SK-N-SH (cell line): ENCODE data around the gene MAML3. TPM values are rescaled to one million over a fixed set of nuclear protein-coding genes. Genes with fewer than 3 reads are reported as not detected.

Source experiments
- CTCF ChIA-PET: fragments of 300-600, 350-600 bp; formaldehyde crosslinking; extraction: SDS; loops from one replicate; lab custom pipeline; 2021; lab: Yijun Ruan, JAX
- POLR2A ChIA-PET: fragments of 350-600 bp; sonication (Branson Sonifier 250); formaldehyde crosslinking; extraction: SDS; loops from one replicate; lab custom pipeline; 2020; ENCODE audit warnings: antibody characterized with exemption, inconsistent platforms; lab: Yijun Ruan, JAX
- DNase-seq: peaks from one replicate; pipeline ENCODE4 v3.0.0; 2012
- H2AFZ ChIP-seq: fragments of 200-600 bp; sonication (generic); 2 replicates; pipeline ENCODE4 v1.8.1; 2016; ENCODE audit warnings: antibody characterized with exemption, mild to moderate bottlenecking, low read depth
- H3F3A ChIP-seq: fragments of 200-600 bp; sonication (generic); replicated peaks from 2 replicates; pipeline ENCODE3; 2016; ENCODE audit warnings: antibody characterized with exemption, mild to moderate bottlenecking; ENCODE audit not compliant: insufficient read depth
- H3K27ac ChIP-seq, 2 experiments: fragments of 200-500 bp in 1 of 2; fragments of 200-600 bp in 1 of 2; sonication (Bioruptor generic) in 1 of 2; sonication (generic), shearing (Covaris generic) in 1 of 2; 2 replicates each; pipeline versions ENCODE4 v1.5.1 to v1.6.1; 2014 to 2016; ENCODE audit warnings: low read depth in 2 of 2, inconsistent platforms in 1 of 2, low read length in 1 of 2, mild to moderate bottlenecking in 1 of 2, mixed read lengths in 1 of 2
- H3K27me3 ChIP-seq: fragments of 200-600 bp; sonication (generic), shearing (Covaris generic); 2 replicates; pipeline ENCODE4 v1.6.1; 2016; ENCODE audit warnings: mixed run types; ENCODE audit not compliant: insufficient read depth
- H3K36me3 ChIP-seq, 2 experiments: fragments of 200-500 bp in 1 of 2; fragments of 200-600 bp in 1 of 2; sonication (Bioruptor generic) in 1 of 2; sonication (generic) in 1 of 2; replicated peaks in 1 of 2; 2 replicates each; pipeline versions ENCODE3 to v1.5.1; 2014 to 2016; ENCODE audit warnings: low read length in 1 of 2, mild to moderate bottlenecking in 1 of 2; ENCODE audit not compliant: insufficient read depth in 2 of 2, control insufficient read depth in 1 of 2
- H3K4me1 ChIP-seq, 2 experiments: fragments of 200-500 bp in 1 of 2; fragments of 200-600 bp in 1 of 2; sonication (Bioruptor generic) in 1 of 2; sonication (generic), shearing (Covaris generic) in 1 of 2; 2 replicates each; pipeline versions ENCODE4 v1.5.1 to v1.6.1; 2014 to 2016; ENCODE audit warnings: low read depth in 1 of 2, low read length in 1 of 2, mixed run types in 1 of 2; ENCODE audit not compliant: insufficient read depth in 2 of 2, control insufficient read depth in 1 of 2
- H3K4me2 ChIP-seq: fragments of 200-600 bp; sonication (generic), shearing (Covaris generic); 2 replicates; pipeline ENCODE4 v1.6.1; 2017; ENCODE audit warnings: mixed run types
- H3K4me3 ChIP-seq, 2 experiments: fragments of 200-500 bp in 1 of 2; fragments of 200-600 bp in 1 of 2; sonication (Bioruptor generic) in 1 of 2; sonication (generic), shearing (Covaris generic) in 1 of 2; 2 replicates each; pipeline versions ENCODE4 v1.5.1 to v1.8.1; 2014 to 2016; ENCODE audit warnings: low read depth in 2 of 2, inconsistent platforms in 1 of 2, low read length in 1 of 2, mild to moderate bottlenecking in 1 of 2, mixed read lengths in 1 of 2, moderate library complexity in 1 of 2
- H3K79me2 ChIP-seq: fragments of 200-600 bp; sonication (generic); 2 replicates; pipeline ENCODE4 v1.8.1; 2017; ENCODE audit warnings: mild to moderate bottlenecking; ENCODE audit not compliant: insufficient read depth
- H3K9ac ChIP-seq: fragments of 200-600 bp; sonication (generic); 2 replicates; pipeline ENCODE4 v1.6.1; 2017; ENCODE audit warnings: mixed run types
- H3K9me2 ChIP-seq: fragments of 200-600 bp; sonication (generic); 2 replicates; pipeline ENCODE4 v1.6.1; 2017; ENCODE audit warnings: mixed run types
- H3K9me3 ChIP-seq: fragments of 200-600 bp; sonication (generic); 2 replicates; pipeline ENCODE4 v1.6.1; 2017; ENCODE audit warnings: mixed run types, mild to moderate bottlenecking, moderate library complexity
- H4K20me1 ChIP-seq: fragments of 200-600 bp; sonication (generic); 2 replicates; pipeline ENCODE4 v1.6.1; 2017; ENCODE audit warnings: mild to moderate bottlenecking, mixed run types; ENCODE audit not compliant: insufficient read depth
- CHD2 ChIP-seq: fragments of 150-350 bp; IDR thresholded peaks from 2 replicates; pipeline ENCODE4 v1.6.1; 2018; ENCODE audit warnings: low read length; ENCODE audit not compliant: partially characterized antibody
- ELF1 ChIP-seq: IDR thresholded peaks from 2 replicates; pipeline ENCODE4 v1.4.0; 2012
- EZH2phosphoT487 ChIP-seq: fragments of 200-600 bp; sonication (generic); IDR thresholded peaks from 2 replicates; pipeline ENCODE4 v1.6.1; 2017; ENCODE audit warnings: low read depth, mixed run types, mild to moderate bottlenecking, antibody characterized with exemption, moderate library complexity, borderline replicate concordance
- FOSL2 ChIP-seq: IDR thresholded peaks from 2 replicates; pipeline ENCODE4 v1.4.0; 2012; ENCODE audit warnings: low read depth, mild to moderate bottlenecking, moderate library complexity, borderline replicate concordance
- FOXJ3 ChIP-seq: sonication (generic); formaldehyde crosslinking; IDR thresholded peaks from 2 replicates; pipeline ENCODE4 v1.5.1; 2020; ENCODE audit warnings: mild to moderate bottlenecking, missing genetic modification reagents
- FOXM1 ChIP-seq: IDR thresholded peaks from 2 replicates; pipeline ENCODE4 v1.4.0; 2012; ENCODE audit warnings: low read depth, mild to moderate bottlenecking
- GATA2 ChIP-seq: sonication (generic); formaldehyde crosslinking; IDR thresholded peaks from 2 replicates; pipeline ENCODE4 v1.5.0; 2020; ENCODE audit warnings: mild to moderate bottlenecking, missing genetic modification reagents
- IRF3 ChIP-seq: fragments of 150-350 bp; IDR thresholded peaks from 2 replicates; pipeline ENCODE4 v1.6.1; 2016; ENCODE audit warnings: mild to moderate bottlenecking, low read depth, low read length
- MEF2A ChIP-seq: IDR thresholded peaks from 2 replicates; pipeline ENCODE4 v1.4.0; 2012; ENCODE audit warnings: low read depth, borderline replicate concordance
- MXI1 ChIP-seq: IDR thresholded peaks from 2 replicates; pipeline ENCODE4 v1.6.1; 2012; ENCODE audit warnings: mild to moderate bottlenecking, low read depth, low read length, improper control_type of control experiment
- NFIC ChIP-seq: IDR thresholded peaks from 2 replicates; pipeline ENCODE4 v1.4.0; 2012; ENCODE audit warnings: borderline replicate concordance
- NRF1 ChIP-seq: IDR thresholded peaks from 2 replicates; pipeline ENCODE4 v1.6.1; 2012; ENCODE audit warnings: low read depth, mild to moderate bottlenecking, low read length
- PBX3 ChIP-seq: IDR thresholded peaks from 2 replicates; pipeline ENCODE4; 2012
- POLR2AphosphoS5 ChIP-seq: IDR thresholded peaks from 2 replicates; pipeline ENCODE4 v1.6.1; 2012; ENCODE audit warnings: low read depth, low read length
- RFX5 ChIP-seq: IDR thresholded peaks from 2 replicates; pipeline ENCODE4 v1.6.1; 2012; ENCODE audit warnings: mild to moderate bottlenecking, improper control_type of control experiment, low read length
- RXRA ChIP-seq: IDR thresholded peaks from 2 replicates; pipeline ENCODE4 v1.4.0; 2012; ENCODE audit warnings: low read depth, mild to moderate bottlenecking, borderline replicate concordance
- SIN3A ChIP-seq: IDR thresholded peaks from 2 replicates; pipeline ENCODE4 v1.6.1; 2012; ENCODE audit warnings: low read depth, mild to moderate bottlenecking, low read length, moderate library complexity, borderline replicate concordance
- TCF12 ChIP-seq: IDR thresholded peaks from 2 replicates; pipeline ENCODE4 v1.4.0; 2012
- TEAD4 ChIP-seq: IDR thresholded peaks from 2 replicates; pipeline ENCODE4 v1.4.0; 2012; ENCODE audit warnings: mild to moderate bottlenecking, borderline replicate concordance; ENCODE audit not compliant: insufficient read depth
- YY1 ChIP-seq: IDR thresholded peaks from 2 replicates; pipeline ENCODE4 v1.4.0; 2012; ENCODE audit warnings: low read depth, mild to moderate bottlenecking
- WGBS: methylation state at CpG from one replicate; pipeline ENCODE4 v1.1.6; 2017; ENCODE audit warnings: low lambda C conversion rate; 5-methylcytosine and 5-hydroxymethylcytosine counted together
- polyA plus RNA-seq, 3 experiments: library from polyadenylated mRNA; depleted of rRNA; stranded (reverse); fragments of >200 nt; gene quantifications; 2 replicates each; pipeline ENCODE4 v1.2.3, GENCODE V29; 2012
- TF ChIP-seq, protein P1 (sequence below): IDR thresholded peaks from 2 replicates; pipeline ENCODE4 v1.4.0; 2012; ENCODE audit warnings: low read depth, borderline replicate concordance
- TF ChIP-seq, protein P2 (sequence below): IDR thresholded peaks from 2 replicates; pipeline ENCODE4 v1.4.0; 2012; ENCODE audit warnings: low read depth, borderline replicate concordance
- TF ChIP-seq, protein P3 (sequence below): fragments of 200-600 bp; sonication (generic); IDR thresholded peaks from 2 replicates; pipeline ENCODE4 v1.6.1; 2017; ENCODE audit warnings: antibody characterized with exemption, mild to moderate bottlenecking, moderate library complexity

Gene MAML3
- polyA plus RNA-seq, 1 of the 3 experiments (the other 2 are of a cell fraction): 5.3 TPM

DNA sequence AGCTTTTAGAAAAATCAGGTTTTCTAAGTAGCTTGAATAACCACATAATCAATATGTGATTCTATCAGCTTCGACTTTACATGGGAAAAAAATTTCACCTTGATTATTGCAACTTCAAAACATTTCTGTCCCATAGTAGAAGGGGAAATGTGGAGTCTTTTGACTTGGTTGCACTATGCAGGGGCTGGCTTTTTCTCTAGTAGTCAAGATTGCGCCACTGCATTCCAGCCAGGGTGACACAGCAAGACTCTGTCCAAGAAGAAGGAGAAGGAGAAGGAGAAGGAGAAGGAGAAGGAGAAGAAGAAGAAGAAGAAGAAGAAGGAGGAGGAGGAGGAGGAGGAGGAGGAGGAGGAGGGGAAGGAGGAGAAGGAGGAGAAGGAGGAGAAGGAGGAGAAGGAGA, 84.9 kb downstream of the MAML3 start (continued):
- TF ChIP-seq FOSL2: no peak
- TF ChIP-seq CHD2: no peak
- no peak for TF ChIP-seq FOXM1
- TF ChIP-seq MEF2A: no peak
- TF ChIP-seq GATA2 (CRISPR knock-in tag): no peak
- no peak for TF ChIP-seq NFIC
- no peak for TF ChIP-seq RXRA
- TF ChIP-seq RFX5: no peak

DNA sequence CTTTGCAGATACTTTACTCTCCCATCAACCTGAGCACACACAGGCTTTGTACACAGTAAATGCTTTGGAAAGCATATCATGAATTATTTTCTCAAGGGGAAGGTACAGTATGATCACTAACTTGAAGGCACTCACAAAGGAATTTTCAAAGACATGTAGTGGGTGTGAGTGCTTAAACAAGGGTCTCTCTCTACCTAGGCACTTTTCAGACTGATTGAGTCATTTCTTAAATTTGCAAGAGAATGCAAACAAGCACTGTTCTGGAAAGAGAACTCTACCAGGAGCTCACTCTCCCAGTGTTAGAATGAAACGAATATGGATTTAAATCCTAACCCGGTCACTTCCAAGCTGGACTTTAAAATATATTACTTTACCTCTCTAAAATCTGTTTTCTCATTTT, 85.7 kb downstream of the MAML3 start:
- Histone ChIP-seq H2AFZ (no peak overlapping the region), H3K79me2 (no peaks in the 10 kb centered on the region), H3K4me1 (peaks cover 6 to 25% of the 10 kb centered on the region in 2 experiments; a peak in 2 of 4 replicates), H3K9ac (no peak overlapping the region), H3K36me3 (no peaks in the 10 kb centered on the region), H4K20me1 (no peaks in the 10 kb centered on the region), H3F3A (no peaks in the 10 kb centered on the region), H3K27me3 (no peaks in the 10 kb centered on the region), H3K9me3 (no peaks in the 10 kb centered on the region)
- 86% methylated on average over 2 of the region's 2 CpGs for WGBS
- DNase-seq: no peak
- TF ChIP-seq RFX5 (no peak), EZH2phosphoT487 (no peak), TEAD4 (no peak), IRF3 (no peak), NRF1 (no peak), YY1 (no peak), GATA2 (CRISPR knock-in tag) (no peak), ELF1 (no peak), FOXM1 (no peak), POLR2AphosphoS5 (no peak), SIN3A (no peak), PBX3 (no peak), TCF12 (no peak), FOXJ3 (CRISPR knock-in tag) (no peak), FOSL2 (no peak), MXI1 (no peak)
- TF ChIP-seq, protein P1, sequence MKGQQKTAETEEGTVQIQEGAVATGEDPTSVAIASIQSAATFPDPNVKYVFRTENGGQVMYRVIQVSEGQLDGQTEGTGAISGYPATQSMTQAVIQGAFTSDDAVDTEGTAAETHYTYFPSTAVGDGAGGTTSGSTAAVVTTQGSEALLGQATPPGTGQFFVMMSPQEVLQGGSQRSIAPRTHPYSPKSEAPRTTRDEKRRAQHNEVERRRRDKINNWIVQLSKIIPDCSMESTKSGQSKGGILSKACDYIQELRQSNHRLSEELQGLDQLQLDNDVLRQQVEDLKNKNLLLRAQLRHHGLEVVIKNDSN: no peak
- TF ChIP-seq, protein P2, sequence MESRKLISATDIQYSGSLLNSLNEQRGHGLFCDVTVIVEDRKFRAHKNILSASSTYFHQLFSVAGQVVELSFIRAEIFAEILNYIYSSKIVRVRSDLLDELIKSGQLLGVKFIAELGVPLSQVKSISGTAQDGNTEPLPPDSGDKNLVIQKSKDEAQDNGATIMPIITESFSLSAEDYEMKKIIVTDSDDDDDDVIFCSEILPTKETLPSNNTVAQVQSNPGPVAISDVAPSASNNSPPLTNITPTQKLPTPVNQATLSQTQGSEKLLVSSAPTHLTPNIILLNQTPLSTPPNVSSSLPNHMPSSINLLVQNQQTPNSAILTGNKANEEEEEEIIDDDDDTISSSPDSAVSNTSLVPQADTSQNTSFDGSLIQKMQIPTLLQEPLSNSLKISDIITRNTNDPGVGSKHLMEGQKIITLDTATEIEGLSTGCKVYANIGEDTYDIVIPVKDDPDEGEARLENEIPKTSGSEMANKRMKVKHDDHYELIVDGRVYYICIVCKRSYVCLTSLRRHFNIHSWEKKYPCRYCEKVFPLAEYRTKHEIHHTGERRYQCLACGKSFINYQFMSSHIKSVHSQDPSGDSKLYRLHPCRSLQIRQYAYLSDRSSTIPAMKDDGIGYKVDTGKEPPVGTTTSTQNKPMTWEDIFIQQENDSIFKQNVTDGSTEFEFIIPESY: no peak
- TF ChIP-seq, protein P3, sequence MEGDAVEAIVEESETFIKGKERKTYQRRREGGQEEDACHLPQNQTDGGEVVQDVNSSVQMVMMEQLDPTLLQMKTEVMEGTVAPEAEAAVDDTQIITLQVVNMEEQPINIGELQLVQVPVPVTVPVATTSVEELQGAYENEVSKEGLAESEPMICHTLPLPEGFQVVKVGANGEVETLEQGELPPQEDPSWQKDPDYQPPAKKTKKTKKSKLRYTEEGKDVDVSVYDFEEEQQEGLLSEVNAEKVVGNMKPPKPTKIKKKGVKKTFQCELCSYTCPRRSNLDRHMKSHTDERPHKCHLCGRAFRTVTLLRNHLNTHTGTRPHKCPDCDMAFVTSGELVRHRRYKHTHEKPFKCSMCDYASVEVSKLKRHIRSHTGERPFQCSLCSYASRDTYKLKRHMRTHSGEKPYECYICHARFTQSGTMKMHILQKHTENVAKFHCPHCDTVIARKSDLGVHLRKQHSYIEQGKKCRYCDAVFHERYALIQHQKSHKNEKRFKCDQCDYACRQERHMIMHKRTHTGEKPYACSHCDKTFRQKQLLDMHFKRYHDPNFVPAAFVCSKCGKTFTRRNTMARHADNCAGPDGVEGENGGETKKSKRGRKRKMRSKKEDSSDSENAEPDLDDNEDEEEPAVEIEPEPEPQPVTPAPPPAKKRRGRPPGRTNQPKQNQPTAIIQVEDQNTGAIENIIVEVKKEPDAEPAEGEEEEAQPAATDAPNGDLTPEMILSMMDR: no peak
- TF ChIP-seq, all 33 proteins: peak for 0
- H3K27ac ChIP-seq: no peak overlapping the region
- no peak overlapping the region for H3K4me2 ChIP-seq
- ChIA-PET CTCF (interaction anchor here (0.8 to 1.5 kb wide), 2 partner anchors 9 to 12 kb away, joined by 3 to 4 read pairs; no protein-coding TSS in a partner anchor), POLR2A (no interaction called here)
- no peaks in the 10 kb centered on the region for H3K9me2 ChIP-seq
- no peak overlapping the region for H3K4me3 ChIP-seq
